GM18858 (cell line): ENCODE measurements around the gene USP17L11.
"Not testable (repeated sequence)": the region's sequence is repeated elsewhere in the genome, so short reads cannot be mapped to it uniquely, and the experiment has no call there.

Experiments used
- ATAC-seq: cut with Tn5 transposase; IDR thresholded peaks from one replicate; pipeline ENCODE4 v1.9.1; 2021; ENCODE audit not compliant: unreplicated experiment

Gene USP17L11

GRCh38 chr4:9215105-9215504 lies at the start of gene USP17L11:
Gene USP17L11, plus strand, starts transcription at chr4:9215405. Its CDS starts 0 bp downstream, at chr4:9215405.
- not testable (repeated sequence) for ATAC-seq

DNA sequence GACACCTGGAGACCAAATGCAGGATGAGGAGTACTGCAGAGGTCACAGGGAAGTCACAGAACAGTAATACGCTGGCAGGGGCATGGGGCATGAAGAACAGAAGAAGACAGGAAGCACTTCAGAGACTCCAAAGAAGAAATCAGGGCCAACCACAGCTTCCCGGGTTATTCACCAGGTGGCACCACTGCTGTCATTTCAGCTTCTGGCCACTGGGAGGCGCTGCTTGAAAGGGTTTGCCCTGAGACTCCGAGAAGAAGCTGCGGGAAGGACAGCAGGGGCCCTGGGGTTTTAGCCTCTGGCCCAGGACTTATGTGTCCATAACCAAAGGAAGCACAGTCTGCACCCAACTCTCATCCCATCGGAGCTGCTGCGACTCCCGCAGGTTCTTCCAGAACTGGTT lies 49.2 kb upstream of the USP17L11 start:
- not testable (repeated sequence) for ATAC-seq

GRCh38 chr4:9169791-9170459 lies 45.3 kb upstream of the USP17L11 start, which contains the start of gene FAM90A26:
Gene FAM90A26, plus strand, starts transcription at chr4:9170409. Its CDS starts 2,764 bp downstream, at chr4:9173173.
- not testable (repeated sequence) for ATAC-seq

DNA sequence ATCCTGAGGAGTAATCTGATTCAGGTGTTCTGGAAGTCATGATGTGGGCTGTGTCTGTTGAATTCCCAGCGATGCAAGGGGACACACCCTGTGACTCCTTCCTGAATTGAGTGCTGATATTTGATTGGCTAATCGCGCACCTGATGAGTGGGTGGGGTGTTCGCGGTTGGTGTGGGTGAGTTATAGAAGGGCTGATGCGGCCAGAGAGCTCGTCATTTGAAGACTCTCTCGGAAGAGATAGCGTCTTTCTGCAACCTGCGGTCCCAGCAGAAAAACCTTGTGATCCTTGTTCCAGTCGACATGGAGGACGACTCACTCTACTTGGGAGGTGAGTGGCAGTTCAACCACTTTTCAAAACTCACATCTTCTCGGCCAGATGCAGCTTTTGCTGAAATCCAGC lies 4.8 kb upstream of the USP17L11 start, which contains the start of gene USP17L10:
Gene USP17L10, plus strand, starts transcription at position 301 of the 400 bp plus-strand sequence. Its CDS starts 0 bp downstream, at position 301.
- not testable (repeated sequence) for ATAC-seq

DNA sequence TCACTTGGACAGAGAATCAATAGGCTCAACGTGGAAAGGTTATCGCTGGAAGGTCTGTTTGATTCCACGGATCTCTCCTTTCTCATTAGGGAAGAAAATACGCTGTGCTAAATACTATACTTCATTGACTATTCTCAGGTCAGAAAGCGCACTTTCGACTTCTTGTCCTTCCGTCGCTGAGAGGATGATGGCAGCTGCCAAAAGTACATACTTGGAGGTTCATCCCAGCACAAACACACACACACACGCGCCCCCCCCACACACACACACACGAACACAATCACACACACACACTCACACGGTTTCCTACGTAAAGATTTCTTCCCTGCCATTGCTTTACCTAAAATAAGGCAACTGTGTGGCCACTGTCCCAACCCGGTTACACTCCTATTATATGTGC lies 504 bp upstream of the USP17L11 start:
- not testable (repeated sequence) for ATAC-seq

GRCh38 chr4:9219852-9220251 lies 4.6 kb downstream of the USP17L11 start, which contains the start of gene USP17L12:
Gene USP17L12, plus strand, starts transcription at chr4:9220152. Its CDS starts 0 bp downstream, at chr4:9220152.
- ATAC-seq = not testable (repeated sequence)

GRCh38 chr4:9224596-9224995 lies 9.4 kb downstream of the USP17L11 start, which contains the start of gene USP17L13:
Gene USP17L13, plus strand, starts transcription at chr4:9224896. Its CDS starts 0 bp downstream, at chr4:9224896.
- not testable (repeated sequence) for ATAC-seq

DNA sequence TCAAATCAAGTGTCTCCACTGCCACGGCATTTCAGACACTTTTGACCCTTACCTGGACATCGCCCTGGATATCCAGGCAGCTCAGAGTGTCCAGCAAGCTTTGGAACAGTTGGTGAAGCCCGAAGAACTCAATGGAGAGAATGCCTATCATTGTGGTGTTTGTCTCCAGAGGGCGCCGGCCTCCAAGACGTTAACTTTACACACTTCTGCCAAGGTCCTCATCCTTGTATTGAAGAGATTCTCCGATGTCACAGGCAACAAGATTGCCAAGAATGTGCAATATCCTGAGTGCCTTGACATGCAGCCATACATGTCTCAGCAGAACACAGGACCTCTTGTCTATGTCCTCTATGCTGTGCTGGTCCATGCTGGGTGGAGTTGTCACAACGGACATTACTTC lies 15.0 kb downstream of the USP17L11 start:
- not testable (repeated sequence) for ATAC-seq

DNA sequence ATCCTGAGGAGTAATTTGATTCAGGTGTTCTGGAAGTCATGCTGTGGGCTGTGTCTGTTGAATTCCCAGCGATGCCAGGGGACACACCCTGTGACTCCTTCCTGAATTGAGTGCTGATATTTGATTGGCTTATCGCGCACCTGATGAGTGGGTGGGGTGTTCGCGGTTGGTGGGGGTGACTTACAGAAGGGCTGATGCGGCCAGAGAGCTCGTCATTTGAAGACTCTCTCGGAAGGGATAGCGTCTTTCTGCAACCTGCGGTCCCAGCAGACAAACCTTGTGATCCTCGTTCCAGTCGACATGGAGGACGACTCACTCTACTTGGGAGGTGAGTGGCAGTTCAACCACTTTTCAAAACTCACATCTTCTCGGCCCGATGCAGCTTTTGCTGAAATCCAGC lies 18.9 kb downstream of the USP17L11 start, which contains the start of gene USP17L15:
Gene USP17L15, plus strand, starts transcription at position 301 of the 400 bp plus-strand sequence. Its CDS starts 0 bp downstream, at position 301.
- not testable (repeated sequence) for ATAC-seq

DNA sequence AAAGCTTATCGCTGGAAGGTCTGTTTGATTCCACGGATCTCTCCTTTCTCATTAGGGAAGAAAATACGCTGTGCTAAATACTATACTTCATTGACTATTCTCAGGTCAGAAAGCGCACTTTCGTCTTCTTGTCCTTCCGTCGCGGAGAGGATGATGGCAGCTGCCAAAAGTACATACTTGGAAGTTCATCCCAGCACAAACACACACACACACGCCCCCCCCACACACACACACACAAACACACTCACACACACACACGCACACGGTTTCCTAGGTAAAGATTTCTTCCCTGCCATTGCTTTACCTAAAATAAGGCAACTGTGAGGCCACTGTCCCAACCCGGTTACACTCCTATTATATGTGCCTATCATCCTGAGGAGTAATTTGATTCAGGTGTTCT lies 23.3 kb downstream of the USP17L11 start:
- ATAC-seq = not testable (repeated sequence)

DNA sequence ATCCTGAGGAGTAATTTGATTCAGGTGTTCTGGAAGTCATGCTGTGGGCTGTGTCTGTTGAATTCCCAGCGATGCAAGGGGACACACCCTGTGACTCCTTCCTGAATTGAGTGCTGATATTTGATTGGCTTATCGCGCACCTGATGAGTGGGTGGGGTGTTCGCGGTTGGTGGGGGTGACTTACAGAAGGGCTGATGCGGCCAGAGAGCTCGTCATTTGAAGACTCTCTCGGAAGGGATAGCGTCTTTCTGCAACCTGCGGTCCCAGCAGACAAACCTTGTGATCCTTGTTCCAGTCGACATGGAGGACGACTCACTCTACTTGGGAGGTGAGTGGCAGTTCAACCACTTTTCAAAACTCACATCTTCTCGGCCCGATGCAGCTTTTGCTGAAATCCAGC lies 28.4 kb downstream of the USP17L11 start, which contains the start of gene USP17L17:
Gene USP17L17, plus strand, starts transcription at position 301 of the 400 bp plus-strand sequence. Its CDS starts 0 bp downstream, at position 301.
- ATAC-seq = not testable (repeated sequence)

DNA sequence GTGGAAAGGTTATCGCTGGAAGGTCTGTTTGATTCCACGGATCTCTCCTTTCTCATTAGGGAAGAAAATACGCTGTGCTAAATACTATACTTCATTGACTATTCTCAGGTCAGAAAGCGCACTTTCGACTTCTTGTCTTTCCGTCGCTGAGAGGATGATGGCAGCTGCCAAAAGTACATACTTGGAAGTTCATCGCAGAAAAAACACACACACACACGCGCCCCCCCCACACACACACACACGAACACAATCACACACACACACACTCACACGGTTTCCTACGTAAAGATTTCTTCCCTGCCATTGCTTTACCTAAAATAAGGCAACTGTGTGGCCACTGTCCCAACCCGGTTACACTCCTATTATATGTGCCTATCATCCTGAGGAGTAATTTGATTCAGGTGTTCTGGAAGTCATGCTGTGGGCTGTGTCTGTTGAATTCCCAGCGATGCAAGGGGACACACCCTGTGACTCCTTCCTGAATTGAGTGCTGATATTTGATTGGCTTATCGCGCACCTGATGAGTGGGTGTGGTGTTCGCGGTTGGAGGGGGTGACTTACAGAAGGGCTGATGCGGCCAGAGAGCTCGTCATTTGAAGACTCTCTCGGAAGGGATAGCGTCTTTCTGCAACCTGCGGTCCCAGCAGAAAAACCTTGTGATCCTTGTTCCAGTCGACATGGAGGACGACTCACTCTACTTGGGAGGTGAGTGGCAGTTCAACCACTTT lies 32.9 kb downstream of the USP17L11 start, which contains the start of gene USP17L18:
Gene USP17L18, plus strand, starts transcription at position 678 of the 728 bp plus-strand sequence. Its CDS starts 0 bp downstream, at position 678.
- not testable (repeated sequence) for ATAC-seq

- not testable (repeated sequence) for ATAC-seq
Observed at GRCh38 chr4:9253078-9253477, 37.9 kb downstream of the USP17L11 start, which contains the start of gene USP17L19. Gene USP17L19, plus strand, starts transcription at chr4:9253378. Its CDS starts 0 bp downstream, at chr4:9253378.

DNA sequence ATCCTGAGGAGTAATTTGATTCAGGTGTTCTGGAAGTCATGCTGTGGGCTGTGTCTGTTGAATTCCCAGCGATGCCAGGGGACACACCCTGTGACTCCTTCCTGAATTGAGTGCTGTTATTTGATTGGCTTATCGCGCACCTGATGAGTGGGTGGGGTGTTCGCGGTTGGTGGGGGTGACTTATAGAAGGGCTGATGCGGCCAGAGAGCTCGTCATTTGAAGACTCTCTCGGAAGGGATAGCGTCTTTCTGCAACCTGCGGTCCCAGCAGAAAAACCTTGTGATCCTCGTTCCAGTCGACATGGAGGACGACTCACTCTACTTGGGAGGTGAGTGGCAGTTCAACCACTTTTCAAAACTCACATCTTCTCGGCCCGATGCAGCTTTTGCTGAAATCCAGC lies 42.6 kb downstream of the USP17L11 start, which contains the start of gene USP17L20:
Gene USP17L20, plus strand, starts transcription at position 301 of the 400 bp plus-strand sequence. Its CDS starts 0 bp downstream, at position 301.
- not testable (repeated sequence) for ATAC-seq

DNA sequence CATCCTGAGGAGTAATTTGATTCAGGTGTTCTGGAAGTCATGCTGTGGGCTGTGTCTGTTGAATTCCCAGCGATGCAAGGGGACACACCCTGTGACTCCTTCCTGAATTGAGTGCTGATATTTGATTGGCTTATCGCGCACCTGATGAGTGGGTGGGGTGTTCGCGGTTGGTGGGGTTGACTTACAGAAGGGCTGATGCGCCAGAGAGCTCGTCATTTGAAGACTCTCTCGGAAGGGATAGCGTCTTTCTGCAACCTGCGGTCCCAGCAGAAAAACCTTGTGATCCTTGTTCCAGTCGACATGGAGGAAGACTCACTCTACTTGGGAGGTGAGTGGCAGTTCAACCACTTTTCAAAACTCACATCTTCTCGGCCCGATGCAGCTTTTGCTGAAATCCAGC lies 47.4 kb downstream of the USP17L11 start, which contains the start of gene USP17L21:
Gene USP17L21, plus strand, starts transcription at position 301 of the 400 bp plus-strand sequence. Its CDS starts 0 bp downstream, at position 301.
- not testable (repeated sequence) for ATAC-seq
